NCI-H2171 (cell line): ENCODE results near the gene C16orf74.

ENCODE experiments used
- DNase-seq: peaks from one replicate; lab custom pipeline; 2025; lab: John Stamatoyannopoulos, UW

C16orf74 gene

DNA sequence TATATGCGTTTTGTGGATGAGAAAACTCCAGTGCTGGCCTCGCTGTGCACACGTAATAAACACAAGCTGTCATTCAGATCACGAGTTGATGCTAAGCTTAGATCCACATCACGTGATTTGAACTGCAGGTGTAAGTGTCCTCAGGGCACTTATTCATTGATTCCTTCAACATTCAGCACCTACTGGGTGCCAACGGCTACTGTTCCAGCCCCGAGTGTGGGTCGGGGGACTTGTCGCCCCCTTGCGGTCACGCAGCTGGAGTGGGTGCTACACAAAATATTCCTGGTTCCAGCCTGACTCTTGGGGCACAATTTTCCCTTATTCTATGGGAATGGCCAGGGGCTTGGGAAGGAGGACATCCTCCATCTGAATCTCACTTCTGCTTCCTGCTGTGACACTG is 32.2 kb downstream of the C16orf74 start:
- peak; percentile 37 for DNase-seq

DNA sequence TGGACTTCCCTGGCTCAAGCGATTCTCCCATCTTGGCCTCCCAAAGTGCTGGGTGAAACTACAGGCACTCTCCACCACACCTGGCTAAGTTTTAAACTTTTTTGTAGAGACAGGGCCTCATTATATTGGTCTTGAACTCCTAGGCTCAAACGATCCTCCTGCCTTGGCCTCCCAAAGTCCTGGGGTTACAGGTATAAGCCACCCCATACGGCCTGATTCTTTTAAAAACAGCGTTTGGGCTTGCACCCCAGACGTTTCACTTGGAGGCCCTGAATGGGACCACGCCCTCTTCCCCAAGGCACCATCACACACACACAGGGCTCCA is 32.8 kb downstream of the C16orf74 start:
- no peak for DNase-seq

DNA sequence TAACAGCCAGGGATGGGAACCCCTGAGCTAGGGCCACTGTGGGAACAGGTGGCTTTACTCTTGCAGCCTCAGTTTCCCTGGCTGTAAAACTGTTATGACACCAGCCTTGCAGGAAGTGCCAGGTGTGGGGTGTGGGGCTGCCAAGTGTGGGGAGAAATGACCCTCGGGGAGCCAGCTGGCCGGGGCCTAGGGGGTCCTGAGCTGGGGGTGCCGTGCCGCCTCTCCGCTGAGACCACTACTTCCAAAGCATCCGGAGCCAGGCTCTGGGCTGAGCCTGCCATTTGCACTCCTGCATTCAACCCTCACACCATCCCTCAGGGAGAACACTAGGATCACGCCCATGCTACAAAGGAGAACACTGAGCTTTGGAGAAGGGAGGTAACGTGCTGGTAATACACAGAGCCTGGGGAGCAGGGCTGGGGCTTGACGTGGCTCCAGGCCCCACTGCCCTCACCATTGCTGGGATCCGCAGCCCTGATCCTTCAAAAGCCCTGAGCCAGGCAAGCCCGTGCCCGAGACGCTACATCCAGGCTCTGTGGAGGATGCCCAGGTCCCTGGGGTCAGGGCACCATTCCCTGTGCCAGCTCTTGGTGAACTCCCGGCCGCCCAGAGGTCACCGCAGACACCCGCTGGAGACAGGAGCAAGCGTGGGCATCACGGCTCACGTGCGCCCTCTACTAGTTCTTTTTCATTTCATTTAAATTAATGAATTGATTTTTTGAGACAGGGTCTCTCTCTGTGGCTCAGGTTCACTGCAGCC is 33.3 kb downstream of the C16orf74 start:
- DNase-seq = peak; percentile 55

DNA sequence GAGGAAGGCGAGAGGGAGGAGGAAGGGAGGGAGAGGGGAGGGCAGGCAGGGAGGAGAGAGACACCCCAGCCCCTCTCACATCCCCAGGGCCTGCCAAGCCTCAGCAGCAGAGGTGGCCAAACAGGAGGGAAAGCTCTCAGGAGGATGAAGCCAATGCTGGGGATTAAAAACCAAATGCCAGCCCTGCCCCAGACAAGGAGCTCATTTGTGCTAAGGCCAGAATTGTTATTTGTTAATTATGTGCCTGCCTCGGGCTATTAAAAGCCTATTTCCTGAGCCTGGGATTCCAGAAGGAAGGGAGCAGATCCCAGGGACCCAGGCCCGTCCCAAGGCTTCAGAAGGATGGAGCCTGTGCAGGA is 34.2 kb downstream of the C16orf74 start:
- no peak for DNase-seq

DNA sequence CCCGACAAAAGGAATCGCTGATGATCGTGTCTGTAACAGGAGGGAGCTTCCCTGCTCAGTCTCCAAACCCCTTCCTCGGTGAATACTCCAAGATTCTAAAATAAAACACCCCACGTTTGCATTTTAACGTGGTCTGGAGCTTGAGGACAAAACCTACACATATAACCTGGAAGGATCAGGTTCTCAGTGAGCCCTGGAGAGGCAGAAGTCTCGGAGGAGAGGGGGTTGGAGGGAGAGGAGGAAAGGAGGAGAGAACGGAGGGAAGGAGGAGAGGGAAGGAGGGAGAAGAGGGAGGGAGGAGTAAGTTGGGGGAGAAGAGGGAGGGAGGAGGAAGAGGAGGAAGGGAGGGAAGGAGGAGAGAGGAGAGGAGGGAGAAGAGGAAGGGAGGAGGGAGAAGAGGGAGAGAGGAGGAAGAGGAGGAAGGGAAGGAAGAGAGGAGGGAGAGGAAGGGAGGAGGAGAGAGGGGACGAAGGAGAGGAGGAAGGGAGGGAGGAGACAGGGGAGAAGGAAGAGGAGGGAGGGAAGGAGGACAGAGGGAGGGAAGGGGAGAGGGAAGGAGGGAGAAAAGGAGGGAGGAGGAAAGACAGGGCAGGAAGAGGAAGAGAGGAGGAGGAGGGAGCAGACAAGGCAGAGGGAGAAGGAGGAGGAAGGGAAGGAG is 34.7 kb downstream of the C16orf74 start:
- DNase-seq = no peak

DNA sequence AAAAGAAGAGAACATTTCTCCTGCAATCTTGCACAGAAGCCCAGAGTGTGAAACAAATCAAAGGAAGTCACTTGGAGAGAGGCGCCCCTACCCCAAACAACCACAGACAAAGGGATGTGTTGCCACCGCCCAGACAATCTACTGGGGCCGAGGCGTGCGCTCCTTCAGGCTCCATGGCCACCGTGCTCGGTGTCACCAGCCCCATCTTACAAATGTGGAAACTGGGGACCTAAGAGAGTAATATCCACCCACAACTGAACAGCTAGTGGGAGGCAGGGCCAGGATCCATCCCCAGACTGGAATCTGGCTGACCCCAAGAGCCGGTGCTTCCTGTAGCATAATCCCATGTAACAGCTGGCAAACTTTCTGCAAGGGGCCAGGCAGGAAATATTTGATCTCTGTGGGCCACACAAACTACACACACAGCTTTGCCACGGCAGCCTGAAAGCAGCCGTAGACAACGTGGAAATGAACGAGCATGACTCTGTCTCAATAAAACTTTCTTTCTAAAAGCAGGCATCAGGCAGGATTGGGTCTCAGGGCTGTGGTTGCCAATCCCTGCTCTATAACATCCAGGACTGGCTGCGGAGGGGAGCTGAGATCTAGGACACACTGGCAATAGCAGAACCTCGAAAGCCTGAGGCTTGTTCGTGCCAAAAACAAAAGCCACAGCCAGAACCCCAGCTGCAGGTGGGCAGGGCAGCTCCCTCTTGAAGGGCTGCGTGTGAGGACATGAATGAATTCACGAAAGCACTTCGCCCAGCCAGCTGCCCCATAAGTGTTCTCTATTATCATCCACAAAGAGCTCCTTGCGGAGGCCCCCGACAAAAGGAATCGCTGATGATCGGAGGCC is 35.5 kb downstream of the C16orf74 start:
- peak; percentile 75 for DNase-seq

DNA sequence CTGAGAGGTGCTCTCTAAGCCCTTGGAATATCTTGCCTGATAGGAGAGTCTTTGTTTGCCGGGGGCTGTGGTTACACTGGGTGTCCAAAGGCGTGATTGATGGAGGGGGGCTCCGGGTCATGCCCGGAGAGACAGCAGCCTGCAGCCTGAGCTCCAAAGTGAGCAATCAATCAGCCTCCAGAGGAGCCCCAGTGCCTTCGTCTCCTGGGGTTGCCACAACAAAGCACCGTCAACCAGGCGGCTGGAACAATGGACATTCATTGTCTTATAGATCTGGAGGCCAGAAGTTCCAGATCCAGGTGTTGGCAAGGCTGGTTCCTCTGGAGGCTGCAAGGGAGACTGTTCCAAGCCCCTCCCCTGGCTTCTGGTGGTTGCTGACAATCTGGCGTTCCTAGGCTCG is 38.1 kb downstream of the C16orf74 start:
- DNase-seq = peak; percentile 20

DNA sequence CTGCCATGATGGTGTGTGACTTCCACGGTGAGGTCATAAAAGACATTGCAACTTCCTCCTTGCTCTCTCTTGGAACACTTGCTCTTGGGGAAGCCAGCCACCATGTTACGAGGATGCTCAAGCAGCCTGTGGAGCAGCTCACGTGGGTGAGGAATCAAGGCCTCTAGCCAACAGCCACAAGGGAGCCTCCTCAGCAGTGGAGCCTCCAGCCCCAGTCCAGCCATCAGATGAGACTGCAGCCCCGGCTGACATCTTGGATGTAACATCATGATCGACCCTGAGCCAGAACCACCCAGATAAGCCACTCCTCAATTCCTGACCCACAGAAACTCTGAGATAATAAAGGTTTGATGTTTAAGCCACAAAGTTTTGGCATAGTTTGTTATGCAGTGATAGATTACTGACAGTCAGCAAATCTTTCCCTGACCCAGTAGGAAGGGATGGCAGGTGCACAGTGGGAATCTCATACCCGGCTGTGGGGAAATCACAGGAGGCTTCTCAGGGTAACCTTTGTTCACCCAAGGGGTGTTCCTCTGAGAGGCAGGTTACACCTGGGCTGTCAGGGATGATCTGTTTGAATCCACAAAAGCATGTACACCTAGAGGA is 38.8 kb downstream of the C16orf74 start:
- DNase-seq = no peak

DNA sequence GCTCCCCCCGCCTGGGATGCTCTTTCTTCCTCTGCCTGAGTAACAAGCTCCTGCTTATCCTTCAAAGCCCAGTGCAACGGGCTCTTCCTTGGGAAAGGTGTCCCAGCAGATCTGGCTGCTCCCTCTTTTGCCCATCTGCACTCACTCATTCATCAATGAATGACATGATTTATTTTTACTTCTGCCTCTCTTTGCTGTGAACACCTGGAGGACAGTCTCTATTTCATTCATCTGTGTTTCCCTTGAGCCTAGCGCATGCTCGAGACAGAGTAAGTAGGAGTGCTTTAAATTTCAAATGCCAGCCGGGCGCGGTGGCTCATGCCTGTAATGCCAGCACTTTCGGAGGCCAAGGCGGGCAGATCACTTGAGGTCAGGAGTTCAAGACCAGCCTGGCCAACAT is 40.2 kb downstream of the C16orf74 start:
- peak; percentile 50 for DNase-seq

DNA sequence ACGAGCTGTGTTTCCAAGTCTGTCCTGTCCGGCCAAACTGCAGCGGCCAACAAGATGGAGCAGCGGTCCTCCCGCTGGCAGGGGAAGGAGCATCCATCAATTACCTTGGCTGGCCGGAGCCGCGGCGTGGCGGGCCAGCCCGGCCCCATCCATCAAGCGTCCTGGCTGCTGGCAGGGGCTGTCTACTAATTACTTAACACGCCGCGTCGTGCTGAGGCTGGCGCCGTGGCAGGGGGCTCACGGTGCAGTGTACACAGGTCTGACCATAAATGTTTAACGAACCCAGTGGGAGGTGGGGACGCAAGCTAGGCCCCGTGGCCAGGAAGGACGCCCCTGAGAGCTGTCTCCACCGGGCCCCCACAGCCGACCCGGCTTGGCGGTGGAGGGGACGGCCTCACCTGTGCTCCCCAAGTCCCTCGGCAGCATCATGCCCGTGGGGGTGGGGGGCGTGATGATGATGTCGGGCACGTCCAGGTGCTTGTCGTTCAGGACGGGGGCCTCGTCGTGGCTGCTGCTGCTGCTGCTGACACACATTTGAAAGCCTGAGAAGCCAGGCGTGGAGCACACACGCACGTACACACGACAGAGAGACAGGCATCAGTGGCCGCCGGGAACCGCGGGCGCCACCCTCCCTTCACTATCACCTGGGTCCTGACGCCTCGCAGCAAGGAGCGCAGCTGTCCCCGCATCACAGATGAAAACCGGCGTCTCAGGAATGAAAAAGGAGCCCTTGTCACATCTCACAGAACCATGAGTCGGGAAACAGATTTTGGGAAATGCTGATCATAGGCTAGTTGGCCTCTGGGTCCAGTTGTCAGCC is 40.9 kb downstream of the C16orf74 start:
- no peak for DNase-seq

DNA sequence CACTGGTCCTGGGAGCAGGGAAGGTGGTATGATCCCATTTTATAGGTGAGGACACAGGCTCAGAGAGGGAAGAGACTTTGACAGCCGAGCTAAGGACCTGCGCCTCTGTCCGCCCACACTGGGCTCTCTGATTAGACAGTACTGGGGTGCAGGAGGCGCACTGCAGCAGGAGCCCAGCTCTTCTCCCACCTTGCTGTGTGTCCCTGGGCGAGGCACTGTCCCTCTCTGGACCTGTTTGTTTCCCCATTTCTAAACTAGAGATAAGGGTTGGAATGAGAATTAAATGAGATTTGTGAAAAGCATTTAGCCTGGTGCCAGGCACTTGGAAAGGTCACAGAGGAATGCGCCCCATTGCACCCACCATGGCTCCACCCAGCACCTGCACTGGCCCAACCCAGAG is 42.6 kb downstream of the C16orf74 start:
- DNase-seq = no peak

DNA sequence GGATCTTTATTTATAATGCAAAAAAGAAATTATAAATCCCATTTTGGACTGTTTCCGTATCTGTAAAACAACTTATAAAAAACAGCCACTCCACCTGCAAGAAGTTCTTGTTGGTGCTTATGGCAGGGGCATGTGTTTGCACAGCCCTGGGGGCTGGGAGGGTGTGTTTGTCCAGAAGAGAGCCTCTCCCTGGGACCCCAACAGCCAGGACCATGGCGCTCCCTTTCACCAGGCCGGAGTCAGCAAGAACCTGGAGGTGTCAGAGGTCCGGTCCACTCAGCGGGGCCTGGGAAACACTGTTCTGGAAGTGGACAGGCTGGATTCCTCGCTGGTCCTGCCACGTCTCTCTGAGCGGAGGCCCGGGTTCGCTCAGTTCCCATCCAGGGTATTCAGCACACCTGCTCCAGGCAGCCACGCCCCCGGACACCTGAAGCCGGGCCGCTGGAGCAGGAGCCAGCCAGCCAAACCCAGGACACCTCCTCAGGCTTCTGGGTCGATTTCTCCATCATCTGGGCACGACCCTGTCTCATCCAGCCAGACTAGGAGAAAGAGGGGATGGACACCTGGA is 43.3 kb downstream of the C16orf74 start:
- DNase-seq = no peak

DNA sequence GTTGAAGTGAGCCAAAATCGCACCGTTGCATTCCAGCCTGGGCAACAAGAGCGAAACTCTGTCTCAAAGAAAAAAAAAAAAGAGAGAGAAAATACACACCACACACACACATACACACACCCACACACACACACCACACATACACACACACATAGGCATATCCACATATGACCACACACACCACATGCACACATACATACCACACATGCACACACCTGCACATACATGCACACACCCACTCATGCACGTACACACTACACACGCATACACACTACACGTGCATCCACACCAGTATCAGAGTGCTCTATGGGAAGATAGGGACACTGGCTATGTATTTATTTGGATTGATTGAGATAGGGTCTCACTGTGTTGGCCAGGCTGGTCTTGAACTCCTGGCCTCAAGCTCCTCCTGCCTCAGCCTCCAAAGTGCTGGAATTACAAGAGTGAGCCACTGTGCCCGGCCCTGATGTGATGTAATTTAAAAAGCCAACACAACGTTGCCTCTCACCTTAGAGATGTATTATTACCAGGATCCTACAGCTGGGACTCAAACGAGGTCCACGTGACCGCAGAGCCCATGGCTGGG is 44.4 kb downstream of the C16orf74 start:
- DNase-seq = no peak

DNA sequence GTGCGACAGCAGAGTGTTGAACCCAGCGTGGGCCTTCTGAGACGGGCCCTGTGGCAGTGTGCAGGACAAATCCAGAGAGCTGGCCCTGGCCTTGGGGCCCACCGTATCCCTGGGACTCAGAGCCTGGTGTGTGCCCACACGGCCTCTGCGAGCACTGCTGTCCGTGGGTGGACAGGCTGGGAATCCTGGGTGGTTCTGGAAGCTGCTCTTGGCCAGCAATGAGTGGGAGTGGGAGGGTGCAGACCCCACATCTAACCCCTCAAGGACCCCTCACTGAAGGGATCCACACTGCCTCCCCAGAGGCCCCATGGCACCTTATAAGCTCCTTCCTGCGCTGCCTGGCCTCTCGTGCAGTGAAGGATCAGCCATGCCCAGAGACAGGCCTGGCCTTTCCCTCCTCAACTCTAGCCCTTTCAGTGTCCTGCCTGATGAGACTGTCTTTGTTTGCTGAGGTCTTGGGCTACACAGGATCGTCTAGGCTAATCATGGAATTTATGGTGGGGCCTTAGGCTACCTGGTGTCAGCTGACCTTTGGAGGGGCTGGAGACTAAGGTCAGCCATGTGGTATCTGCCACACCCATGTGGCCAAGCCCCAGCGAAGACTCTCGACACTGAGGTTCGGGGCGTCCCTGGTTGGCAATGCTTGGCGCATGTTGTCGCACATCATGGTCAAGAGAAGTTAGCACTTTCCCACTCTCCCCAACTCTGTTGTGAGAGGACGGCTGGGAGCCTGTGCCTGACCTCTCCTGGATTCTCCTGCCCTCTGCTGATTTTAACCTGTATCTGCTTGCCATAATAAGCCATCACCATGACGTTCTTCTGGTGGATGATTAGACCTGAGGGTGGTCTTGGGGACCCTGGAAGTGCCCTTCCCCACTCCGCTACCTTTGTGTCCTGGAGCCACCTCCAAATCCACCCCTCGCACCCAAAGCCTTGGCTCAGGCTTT is 45.7 kb downstream of the C16orf74 start:
- no peak for DNase-seq

DNA sequence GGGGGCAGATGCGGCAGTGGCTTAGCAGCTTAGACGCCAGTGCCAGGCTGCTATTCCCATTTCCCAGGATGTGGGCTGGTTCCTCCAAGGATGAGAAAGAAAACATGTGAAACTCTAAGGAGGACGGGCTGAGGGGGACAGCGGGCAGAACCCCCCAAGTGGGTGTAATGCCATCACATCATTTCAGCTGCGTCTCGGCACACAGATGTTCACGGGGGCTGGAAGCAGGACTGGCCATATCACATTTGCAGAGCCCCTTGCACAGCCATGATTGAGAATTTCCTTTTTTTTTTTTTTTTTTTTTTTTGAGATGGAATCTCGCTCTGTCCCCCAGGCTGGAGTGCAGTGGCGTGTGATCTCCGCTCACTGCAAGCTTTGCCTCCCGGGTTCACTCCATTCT is 46.9 kb downstream of the C16orf74 start:
- DNase-seq = no peak

DNA sequence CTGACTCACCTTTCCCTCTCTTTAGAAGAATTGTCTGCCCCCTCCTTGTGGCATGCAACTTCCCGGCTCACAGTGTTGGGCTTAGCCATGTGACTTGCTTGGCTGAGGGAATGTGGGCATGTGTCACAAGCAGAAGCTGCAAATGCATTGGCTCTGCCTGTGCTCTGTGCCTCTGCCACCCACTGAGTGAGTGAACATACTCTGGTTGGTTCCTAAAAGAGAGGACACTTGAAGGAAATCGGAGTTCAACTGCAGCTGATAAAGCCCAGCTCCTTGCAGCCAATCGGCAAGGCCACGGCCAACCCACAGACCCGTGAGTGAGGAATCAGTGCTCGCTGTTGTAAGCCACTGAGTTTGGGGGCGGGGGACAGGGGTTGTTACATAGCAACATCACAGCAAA is 51.3 kb downstream of the C16orf74 start:
- no peak for DNase-seq

DNA sequence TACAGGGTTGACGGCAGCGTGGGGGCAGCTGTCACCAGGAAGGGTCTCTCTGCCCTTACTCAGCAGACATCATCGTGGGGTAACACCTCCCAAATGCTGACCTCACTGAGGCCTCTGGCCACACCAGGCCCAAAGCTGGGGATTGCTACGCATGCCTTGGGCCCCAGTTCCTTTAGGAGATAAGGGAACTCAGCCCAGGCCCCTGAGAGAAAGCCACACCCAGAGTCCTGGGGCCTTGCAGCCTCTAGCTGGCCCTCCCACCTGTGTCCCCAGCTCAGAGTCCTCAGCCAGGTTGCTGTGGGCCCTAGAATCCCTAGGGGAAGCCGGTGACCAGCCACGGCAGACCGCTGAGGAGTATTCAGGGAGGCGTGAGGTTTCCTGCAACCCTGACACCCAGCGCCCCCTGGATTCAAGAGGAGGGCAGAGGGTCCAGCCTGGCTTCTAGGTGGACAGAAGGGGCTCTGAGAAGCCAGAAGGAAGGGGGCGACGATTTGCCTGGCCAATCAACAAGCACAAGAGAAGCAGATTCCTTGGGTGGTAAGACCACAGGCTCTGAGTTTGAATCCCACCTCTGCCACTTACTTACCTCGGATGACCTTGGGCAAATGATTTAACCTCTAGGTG is 51.8 kb downstream of the C16orf74 start:
- no peak for DNase-seq

DNA sequence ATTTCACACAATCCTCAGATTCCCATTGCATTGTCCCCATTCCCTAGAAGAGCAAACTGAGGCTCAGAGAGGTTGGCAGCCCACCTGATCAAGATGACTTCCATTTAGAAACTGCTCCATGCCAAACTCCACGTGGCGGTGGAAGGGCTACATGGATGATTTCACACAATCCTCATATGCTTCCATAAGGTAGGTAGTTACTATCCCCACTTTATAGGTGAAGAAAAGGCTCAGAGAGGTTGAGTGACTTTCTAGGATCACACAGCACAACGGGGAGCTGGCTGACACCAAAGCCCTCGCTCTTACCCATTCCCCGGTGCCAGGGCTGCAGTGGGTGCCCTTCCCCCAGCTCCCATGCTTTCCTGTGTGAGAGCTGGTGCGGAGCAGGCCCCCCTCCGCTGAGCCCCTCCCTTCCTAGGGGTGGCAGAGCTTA is 52.4 kb downstream of the C16orf74 start:
- DNase-seq = no peak

DNA sequence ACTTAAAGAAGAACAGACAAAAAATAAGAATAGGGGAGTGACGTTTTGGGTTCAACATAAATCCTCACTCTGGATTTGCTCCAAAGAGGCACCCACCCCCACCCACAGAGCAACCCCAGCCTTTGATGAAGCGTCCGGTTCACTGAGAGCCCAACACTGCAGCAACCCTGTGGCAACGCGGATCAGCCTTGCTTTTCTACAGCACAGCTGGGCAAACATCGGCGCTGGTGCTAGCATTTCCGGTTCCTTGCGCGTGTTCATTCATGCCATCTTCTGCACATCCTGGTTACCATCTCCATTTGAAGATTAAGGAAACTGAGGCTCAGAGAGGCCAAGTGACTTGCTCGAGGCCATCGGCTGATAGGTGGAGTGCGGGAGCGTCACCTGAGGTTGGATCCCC is 53.5 kb downstream of the C16orf74 start:
- DNase-seq = no peak
